SU-DHL-6 (cell line): Measurements from ENCODE around the gene NANOS3.

Experiments
- H2AFZ ChIP-seq: fragments of 200-600 bp; sonication (generic); 2 replicates; pipeline ENCODE4 v1.6.1; 2014; ENCODE audit warnings: low read depth, mild to moderate bottlenecking, moderate library complexity, mixed read lengths, antibody characterized with exemption, low read length; ENCODE audit not compliant: severe bottlenecking
- H3F3A ChIP-seq: fragments of 200-600 bp; shearing (Covaris generic); 2 replicates; pipeline ENCODE4 v1.6.0; 2016; ENCODE audit warnings: antibody characterized with exemption, mild to moderate bottlenecking; ENCODE audit not compliant: insufficient read depth
- H3K27ac ChIP-seq: fragments of 200-600 bp; sonication (generic); 2 replicates; pipeline ENCODE4 v1.5.1; 2016; ENCODE audit warnings: low read depth, mild to moderate bottlenecking, low read length, moderate library complexity, mixed read lengths
- H3K27me3 ChIP-seq: fragments of 200-600 bp; sonication (generic), shearing (Covaris generic); 2 replicates; pipeline ENCODE4 v1.6.0; 2014; ENCODE audit warnings: mild to moderate bottlenecking, low read length
- H3K36me3 ChIP-seq: fragments of 200-600 bp; sonication (generic); 2 replicates; pipeline ENCODE4 v1.6.1; 2014; ENCODE audit warnings: mild to moderate bottlenecking, low read length, mixed read lengths
- H3K4me2 ChIP-seq: fragments of 300-600, 200-600 bp; shearing (Covaris generic), sonication (generic); 2 replicates; pipeline ENCODE4 v1.6.0; 2014; ENCODE audit warnings: low read length, low read depth, mild to moderate bottlenecking; ENCODE audit not compliant: poor library complexity, severe bottlenecking
- H3K4me3 ChIP-seq: fragments of 200-600 bp; sonication (generic); 2 replicates; pipeline ENCODE4 v1.5.1; 2014; ENCODE audit warnings: antibody characterized with exemption, low read length, mild to moderate bottlenecking, mixed read lengths; ENCODE audit not compliant: insufficient read depth, poor library complexity, severe bottlenecking
- H3K79me2 ChIP-seq: fragments of 200-600 bp; sonication (generic); 2 replicates; pipeline ENCODE4 v1.6.1; 2014; ENCODE audit warnings: mild to moderate bottlenecking, low read length, moderate library complexity; ENCODE audit not compliant: insufficient read depth
- H3K9ac ChIP-seq: fragments of 200-600 bp; sonication (generic); 2 replicates; pipeline ENCODE4 v1.7.0; 2014; ENCODE audit warnings: mild to moderate bottlenecking, low read length
- H3K9me2 ChIP-seq: fragments of 200-600 bp; sonication (generic); replicated peaks from 2 replicates; pipeline ENCODE4 v1.6.1; 2014; ENCODE audit warnings: low read length; ENCODE audit not compliant: insufficient read depth
- H3K9me3 ChIP-seq: fragments of 200-600 bp; sonication (generic); 2 replicates; pipeline ENCODE4 v1.6.1; 2014; ENCODE audit warnings: low read length, mixed read lengths; ENCODE audit not compliant: insufficient read depth
- H4K20me1 ChIP-seq: fragments of 200-600 bp; sonication (generic); 2 replicates; pipeline ENCODE4 v1.6.1; 2014; ENCODE audit warnings: low read depth, mild to moderate bottlenecking, antibody characterized with exemption, low read length, moderate library complexity, mixed read lengths
- EZH2phosphoT487 ChIP-seq: fragments of 200-600 bp; sonication (generic), shearing (Covaris generic); conservative IDR thresholded peaks from 2 replicates; pipeline ENCODE4 v1.6.1; 2018; ENCODE audit warnings: mild to moderate bottlenecking, antibody characterized with exemption, low read length, moderate library complexity, mixed read lengths
- TF ChIP-seq, protein P1 (sequence below): fragments of 200-600 bp; sonication (generic); IDR thresholded peaks from one replicate; pipeline ENCODE4 v1.5.1; 2017; ENCODE audit warnings: antibody characterized with exemption, mild to moderate bottlenecking, low read length, moderate library complexity; ENCODE audit not compliant: insufficient read depth, poor library complexity, severe bottlenecking

The NANOS3 gene

DNA sequence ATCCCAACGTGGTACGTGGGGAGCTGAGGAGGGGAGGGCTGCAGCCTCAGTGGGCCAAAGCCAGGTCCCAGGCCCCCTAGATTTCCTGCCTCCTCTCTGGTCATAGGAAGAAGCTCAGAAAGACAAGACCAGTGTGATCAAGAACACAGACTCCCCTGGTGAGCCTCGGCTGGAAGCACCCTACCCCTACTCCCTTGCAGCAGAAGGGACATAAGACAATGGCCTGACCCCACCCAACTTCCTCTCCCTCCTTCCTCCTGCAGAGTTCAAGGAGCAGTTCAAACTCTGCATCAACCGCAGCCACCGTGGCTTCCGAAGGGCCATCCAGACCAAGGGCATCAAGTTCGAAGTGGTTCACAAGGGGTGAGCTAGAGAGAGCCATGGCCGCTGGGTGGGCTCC lies 49.8 kb downstream of the NANOS3 start:
- H3K9me2 ChIP-seq = no peaks in the 10 kb centered on the region
- no peak for TF ChIP-seq EZH2phosphoT487
- H3K27me3 ChIP-seq = no peaks in the 10 kb centered on the region
- H3F3A ChIP-seq = no peaks in the 10 kb centered on the region
- no peaks in the 10 kb centered on the region for H3K36me3 ChIP-seq
- no peaks in the 10 kb centered on the region for H3K9me3 ChIP-seq
- H3K4me2 ChIP-seq = no peak overlapping the region
- H4K20me1 ChIP-seq = no peaks in the 10 kb centered on the region
- H2AFZ ChIP-seq = no peak overlapping the region
- H3K79me2 ChIP-seq = no peaks in the 10 kb centered on the region
- no peak overlapping the region for H3K9ac ChIP-seq
- no peak overlapping the region for H3K27ac ChIP-seq
- H3K4me3 ChIP-seq = no peak overlapping the region

DNA sequence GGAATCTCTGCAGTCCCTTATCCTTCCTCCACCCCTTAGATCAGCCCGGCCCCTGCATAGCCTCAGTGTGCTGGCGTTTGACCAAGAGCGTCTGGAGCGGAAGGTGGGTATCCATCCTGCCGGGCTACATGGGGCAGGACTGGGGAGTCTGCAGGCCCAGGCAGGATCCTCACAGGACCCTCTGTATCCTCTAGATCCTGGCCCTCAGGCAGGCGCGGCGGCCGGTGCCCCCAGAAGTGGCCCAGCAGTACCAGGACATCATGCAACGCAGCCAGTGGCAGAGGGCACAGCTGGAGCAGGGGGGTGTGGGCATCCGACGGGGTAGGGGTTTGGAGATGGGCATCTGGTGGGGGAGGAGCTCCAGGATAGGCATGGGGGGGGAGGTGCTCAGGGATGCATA lies 52.4 kb downstream of the NANOS3 start:
- no peaks in the 10 kb centered on the region for H3K79me2 ChIP-seq
- H3K27ac ChIP-seq = no peak overlapping the region
- H3K9me2 ChIP-seq = no peaks in the 10 kb centered on the region
- no peak overlapping the region for H3K4me3 ChIP-seq
- no peak overlapping the region for H2AFZ ChIP-seq
- TF ChIP-seq, protein P1, sequence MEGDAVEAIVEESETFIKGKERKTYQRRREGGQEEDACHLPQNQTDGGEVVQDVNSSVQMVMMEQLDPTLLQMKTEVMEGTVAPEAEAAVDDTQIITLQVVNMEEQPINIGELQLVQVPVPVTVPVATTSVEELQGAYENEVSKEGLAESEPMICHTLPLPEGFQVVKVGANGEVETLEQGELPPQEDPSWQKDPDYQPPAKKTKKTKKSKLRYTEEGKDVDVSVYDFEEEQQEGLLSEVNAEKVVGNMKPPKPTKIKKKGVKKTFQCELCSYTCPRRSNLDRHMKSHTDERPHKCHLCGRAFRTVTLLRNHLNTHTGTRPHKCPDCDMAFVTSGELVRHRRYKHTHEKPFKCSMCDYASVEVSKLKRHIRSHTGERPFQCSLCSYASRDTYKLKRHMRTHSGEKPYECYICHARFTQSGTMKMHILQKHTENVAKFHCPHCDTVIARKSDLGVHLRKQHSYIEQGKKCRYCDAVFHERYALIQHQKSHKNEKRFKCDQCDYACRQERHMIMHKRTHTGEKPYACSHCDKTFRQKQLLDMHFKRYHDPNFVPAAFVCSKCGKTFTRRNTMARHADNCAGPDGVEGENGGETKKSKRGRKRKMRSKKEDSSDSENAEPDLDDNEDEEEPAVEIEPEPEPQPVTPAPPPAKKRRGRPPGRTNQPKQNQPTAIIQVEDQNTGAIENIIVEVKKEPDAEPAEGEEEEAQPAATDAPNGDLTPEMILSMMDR = no peak
- no peak for TF ChIP-seq EZH2phosphoT487
- no peaks in the 10 kb centered on the region for H3K9me3 ChIP-seq
- no peaks in the 10 kb centered on the region for H3K36me3 ChIP-seq
- H3F3A ChIP-seq = no peaks in the 10 kb centered on the region
- H4K20me1 ChIP-seq = no peaks in the 10 kb centered on the region
- H3K9ac ChIP-seq = no peak overlapping the region
- no peaks in the 10 kb centered on the region for H3K27me3 ChIP-seq
- H3K4me2 ChIP-seq = no peak overlapping the region

DNA sequence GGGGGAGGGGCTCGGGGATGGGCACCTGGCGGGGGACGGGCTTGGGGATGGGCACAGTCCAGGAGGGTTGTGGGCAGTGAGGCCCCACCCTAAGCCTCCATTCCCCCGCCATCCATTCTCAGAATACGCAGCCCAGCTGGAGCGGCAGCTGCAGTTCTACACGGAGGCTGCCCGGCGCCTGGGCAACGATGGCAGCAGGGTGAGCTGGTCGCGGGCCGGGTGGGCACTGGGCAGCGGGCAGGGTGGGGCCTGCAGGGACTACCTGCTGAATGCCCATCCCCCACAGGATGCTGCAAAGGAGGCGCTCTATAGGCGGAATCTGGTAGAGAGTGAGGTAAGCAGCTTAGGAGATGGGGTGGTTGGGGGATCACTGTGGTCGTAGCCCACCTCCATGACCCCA lies 53.0 kb downstream of the NANOS3 start:
- no peaks in the 10 kb centered on the region for H3K36me3 ChIP-seq
- no peak overlapping the region for H3K4me3 ChIP-seq
- no peak overlapping the region for H3K9ac ChIP-seq
- H3K4me2 ChIP-seq = no peak overlapping the region
- H2AFZ ChIP-seq = no peak overlapping the region
- no peak for TF ChIP-seq EZH2phosphoT487
- TF ChIP-seq, protein P1 = no peak
- no peaks in the 10 kb centered on the region for H4K20me1 ChIP-seq
- no peak overlapping the region for H3K27ac ChIP-seq
- no peaks in the 10 kb centered on the region for H3K79me2 ChIP-seq
- no peaks in the 10 kb centered on the region for H3K27me3 ChIP-seq
- no peaks in the 10 kb centered on the region for H3K9me2 ChIP-seq
- no peaks in the 10 kb centered on the region for H3F3A ChIP-seq
- H3K9me3 ChIP-seq = no peaks in the 10 kb centered on the region
